ENCODE data around the gene EFR3B.

EFR3B gene

DNA sequence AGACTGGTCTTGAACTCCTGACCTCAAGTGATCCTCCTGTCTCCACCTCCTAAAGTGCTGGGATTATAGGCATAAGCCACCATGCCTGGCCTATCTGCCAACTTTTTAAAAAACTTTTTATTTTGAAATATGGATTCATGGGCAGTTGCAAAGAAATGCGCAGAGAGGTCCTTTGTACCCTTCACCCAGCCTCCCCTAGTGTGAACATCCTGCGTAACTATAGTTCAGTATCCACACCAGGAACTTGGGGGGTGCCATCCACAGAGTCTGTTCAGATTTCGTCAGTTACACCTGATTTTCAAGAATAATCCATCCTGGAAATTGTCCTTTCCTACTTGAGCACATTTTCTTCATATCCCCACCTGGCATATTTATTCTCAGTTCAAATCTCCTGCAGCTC lies 33.0 kb downstream of the EFR3B start:
- peaks cover 21% of the 10 kb centered on the region for H3K4me1 ChIP-seq (ENCODE audit: control insufficient read depth, insufficient read depth, low read length)
- no peaks in the 10 kb centered on the region for H3K9me3 ChIP-seq (ENCODE audit: control insufficient read depth, insufficient read depth, low read depth, low read length)
- no peaks in the 10 kb centered on the region for H3K36me3 ChIP-seq (ENCODE audit: control insufficient read depth in 2 of 2, insufficient read depth in 1 of 2, low read length in 2 of 2)
- H3K4me3 ChIP-seq (ENCODE audit: low read depth, low read length) = no peak overlapping the region
- ChIA-PET POLR2A (no interaction called here), CTCF (no interaction called here)
- TF ChIP-seq ZNF248 (tag by site-specific recombination; IDR thresholded peaks at IDR 0.05) (no peak), ZNF529 (tag by site-specific recombination; IDR thresholded peaks at IDR 0.05; ENCODE audit: insufficient replicate concordance) (peak; percentile 99)
- no peak overlapping the region for H3K27ac ChIP-seq (ENCODE audit: extremely low read depth, low read depth, low read length)

DNA sequence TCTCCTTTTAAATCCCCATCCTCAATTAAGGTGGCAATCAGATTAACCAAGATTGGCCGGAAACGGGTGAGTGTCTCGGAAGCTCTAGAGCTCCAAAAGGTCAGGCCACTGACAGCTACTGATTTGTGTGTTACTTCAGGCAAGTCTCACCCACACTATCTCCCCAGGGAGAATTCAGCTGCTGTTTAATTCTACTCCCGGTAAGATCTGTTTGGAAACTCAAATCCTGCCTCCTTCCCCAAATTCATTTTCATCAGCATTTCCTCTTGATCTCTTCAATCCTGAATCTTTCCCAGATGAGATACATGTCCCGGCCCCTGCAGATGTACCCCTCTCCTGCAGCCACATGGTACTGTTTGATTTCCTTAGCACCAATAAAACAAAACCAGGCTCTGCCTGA lies 34.9 kb downstream of the EFR3B start:
- Histone ChIP-seq H3K4me1 (ENCODE audit: control insufficient read depth, insufficient read depth, low read length) (peaks cover 21% of the 10 kb centered on the region), H3K4me3 (ENCODE audit: low read depth, low read length) (no peak overlapping the region), H3K27ac (ENCODE audit: extremely low read depth, low read depth, low read length) (no peak overlapping the region), H3K36me3 (ENCODE audit: control insufficient read depth in 2 of 2, insufficient read depth in 1 of 2, low read length in 2 of 2) (no peaks in the 10 kb centered on the region), H3K9me3 (ENCODE audit: control insufficient read depth, insufficient read depth, low read depth, low read length) (no peaks in the 10 kb centered on the region)
- ChIA-PET CTCF (interaction anchor here (0.7 to 1.1 kb wide), 4 partner anchors 11 to 101 kb away, joined by 3 to 5 read pairs (median 3); no protein-coding TSS in a partner anchor), POLR2A (interaction anchor here (0.7 kb wide), 1 partner anchor 35 kb away, joined by 3 read pairs; the partner anchor contains the start of gene EFR3B)
- TF ChIP-seq TCF7L2 (IDR thresholded peaks at IDR 0.05; ENCODE audit: borderline replicate concordance, low read depth, low read length) (peak; percentile 55; the same call in 1 of the 2 replicates), SP7 (tag by site-specific recombination; IDR thresholded peaks at IDR 0.05) (peak; percentile 57), WT1 (tag by site-specific recombination; IDR thresholded peaks at IDR 0.05) (0 out of 2 replicates have a peak, but pooled peaks have one; percentile 46), SCRT2 (tag by site-specific recombination; IDR thresholded peaks at IDR 0.05) (no peak), ZNF48 (tag by site-specific recombination; IDR thresholded peaks at IDR 0.05) (no peak), ZBTB20 (tag by site-specific recombination; IDR thresholded peaks at IDR 0.05) (0 out of 2 replicates have a peak, but pooled peaks have one; percentile 18), ZNF341 (tag by site-specific recombination; IDR thresholded peaks at IDR 0.05; ENCODE audit: low read depth) (peak; percentile 62), OSR2 (tag by site-specific recombination; IDR thresholded peaks at IDR 0.05) (peak; percentile 91), TRIM28 (IDR thresholded peaks at IDR 0.05; ENCODE audit: borderline replicate concordance, low read length) (0 out of 2 replicates have a peak, but pooled peaks have one; percentile 44)
- TF ChIP-seq, protein P1, sequence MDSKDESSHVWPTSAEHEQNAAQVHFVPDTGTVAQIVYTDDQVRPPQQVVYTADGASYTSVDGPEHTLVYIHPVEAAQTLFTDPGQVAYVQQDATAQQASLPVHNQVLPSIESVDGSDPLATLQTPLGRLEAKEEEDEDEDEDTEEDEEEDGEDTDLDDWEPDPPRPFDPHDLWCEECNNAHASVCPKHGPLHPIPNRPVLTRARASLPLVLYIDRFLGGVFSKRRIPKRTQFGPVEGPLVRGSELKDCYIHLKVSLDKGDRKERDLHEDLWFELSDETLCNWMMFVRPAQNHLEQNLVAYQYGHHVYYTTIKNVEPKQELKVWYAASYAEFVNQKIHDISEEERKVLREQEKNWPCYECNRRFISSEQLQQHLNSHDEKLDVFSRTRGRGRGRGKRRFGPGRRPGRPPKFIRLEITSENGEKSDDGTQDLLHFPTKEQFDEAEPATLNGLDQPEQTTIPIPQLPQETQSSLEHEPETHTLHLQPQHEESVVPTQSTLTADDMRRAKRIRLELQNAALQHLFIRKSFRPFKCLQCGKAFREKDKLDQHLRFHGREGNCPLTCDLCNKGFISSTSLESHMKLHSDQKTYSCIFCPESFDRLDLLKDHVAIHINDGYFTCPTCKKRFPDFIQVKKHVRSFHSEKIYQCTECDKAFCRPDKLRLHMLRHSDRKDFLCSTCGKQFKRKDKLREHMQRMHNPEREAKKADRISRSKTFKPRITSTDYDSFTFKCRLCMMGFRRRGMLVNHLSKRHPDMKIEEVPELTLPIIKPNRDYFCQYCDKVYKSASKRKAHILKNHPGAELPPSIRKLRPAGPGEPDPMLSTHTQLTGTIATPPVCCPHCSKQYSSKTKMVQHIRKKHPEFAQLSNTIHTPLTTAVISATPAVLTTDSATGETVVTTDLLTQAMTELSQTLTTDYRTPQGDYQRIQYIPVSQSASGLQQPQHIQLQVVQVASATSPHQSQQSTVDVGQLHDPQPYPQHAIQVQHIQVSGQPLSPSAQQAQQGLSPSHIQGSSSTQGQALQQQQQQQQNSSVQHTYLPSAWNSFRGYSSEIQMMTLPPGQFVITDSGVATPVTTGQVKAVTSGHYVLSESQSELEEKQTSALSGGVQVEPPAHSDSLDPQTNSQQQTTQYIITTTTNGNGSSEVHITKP (tag by site-specific recombination; IDR thresholded peaks at IDR 0.05) = peak; percentile 90
- TF ChIP-seq, protein P2, sequence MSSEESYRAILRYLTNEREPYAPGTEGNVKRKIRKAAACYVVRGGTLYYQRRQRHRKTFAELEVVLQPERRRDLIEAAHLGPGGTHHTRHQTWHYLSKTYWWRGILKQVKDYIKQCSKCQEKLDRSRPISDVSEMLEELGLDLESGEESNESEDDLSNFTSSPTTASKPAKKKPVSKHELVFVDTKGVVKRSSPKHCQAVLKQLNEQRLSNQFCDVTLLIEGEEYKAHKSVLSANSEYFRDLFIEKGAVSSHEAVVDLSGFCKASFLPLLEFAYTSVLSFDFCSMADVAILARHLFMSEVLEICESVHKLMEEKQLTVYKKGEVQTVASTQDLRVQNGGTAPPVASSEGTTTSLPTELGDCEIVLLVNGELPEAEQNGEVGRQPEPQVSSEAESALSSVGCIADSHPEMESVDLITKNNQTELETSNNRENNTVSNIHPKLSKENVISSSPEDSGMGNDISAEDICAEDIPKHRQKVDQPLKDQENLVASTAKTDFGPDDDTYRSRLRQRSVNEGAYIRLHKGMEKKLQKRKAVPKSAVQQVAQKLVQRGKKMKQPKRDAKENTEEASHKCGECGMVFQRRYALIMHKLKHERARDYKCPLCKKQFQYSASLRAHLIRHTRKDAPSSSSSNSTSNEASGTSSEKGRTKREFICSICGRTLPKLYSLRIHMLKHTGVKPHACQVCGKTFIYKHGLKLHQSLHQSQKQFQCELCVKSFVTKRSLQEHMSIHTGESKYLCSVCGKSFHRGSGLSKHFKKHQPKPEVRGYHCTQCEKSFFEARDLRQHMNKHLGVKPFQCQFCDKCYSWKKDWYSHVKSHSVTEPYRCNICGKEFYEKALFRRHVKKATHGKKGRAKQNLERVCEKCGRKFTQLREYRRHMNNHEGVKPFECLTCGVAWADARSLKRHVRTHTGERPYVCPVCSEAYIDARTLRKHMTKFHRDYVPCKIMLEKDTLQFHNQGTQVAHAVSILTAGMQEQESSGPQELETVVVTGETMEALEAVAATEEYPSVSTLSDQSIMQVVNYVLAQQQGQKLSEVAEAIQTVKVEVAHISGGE (tag by site-specific recombination; conservative IDR thresholded peaks at IDR 0.05; ENCODE audit: low read depth) = no peak

DNA sequence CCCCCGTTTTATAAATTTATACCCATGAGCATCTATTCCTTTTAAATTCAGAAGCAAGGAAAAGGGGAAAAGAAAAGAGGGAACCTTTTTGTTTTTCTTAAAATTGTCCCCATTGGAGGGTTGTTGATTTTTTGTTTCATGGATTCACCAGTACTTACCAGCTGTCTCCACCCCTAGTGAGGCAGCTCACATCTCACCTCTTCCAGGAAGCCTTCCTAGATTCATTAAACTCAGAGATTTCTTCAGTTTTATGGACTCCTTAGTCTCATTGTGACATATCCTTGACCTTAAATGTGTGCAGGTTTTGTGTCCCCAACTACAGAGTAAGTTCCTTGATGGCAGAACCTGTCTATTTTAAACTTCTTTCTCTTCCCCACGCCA lies 35.9 kb downstream of the EFR3B start:
- TF ChIP-seq ZNF140 (tag by site-specific recombination; IDR thresholded peaks at IDR 0.05) (no peak), SP7 (tag by site-specific recombination; IDR thresholded peaks at IDR 0.05) (no peak), ZNF138 (tag by site-specific recombination; IDR thresholded peaks at IDR 0.05; ENCODE audit: borderline replicate concordance) (no peak), ZNF843 (tag by site-specific recombination; IDR thresholded peaks at IDR 0.05) (no peak), TRIM28 (IDR thresholded peaks at IDR 0.05; ENCODE audit: borderline replicate concordance, low read length) (no peak), ZEB2 (tag by site-specific recombination; IDR thresholded peaks at IDR 0.05) (no peak)
- ChIA-PET POLR2A (interaction anchor here (1.0 to 1.8 kb wide), 4 partner anchors 14 to 68 kb away, joined by 3 to 12 read pairs (median 4); partner anchors contain the start of gene EFR3B), CTCF (interaction anchor here (1.8 kb wide), 1 partner anchor 102 kb away, joined by 9 read pairs; no protein-coding TSS in a partner anchor)
- Histone ChIP-seq H3K4me3 (ENCODE audit: low read depth, low read length) (no peak overlapping the region), H3K9me3 (ENCODE audit: control insufficient read depth, insufficient read depth, low read depth, low read length) (no peaks in the 10 kb centered on the region), H3K27ac (ENCODE audit: extremely low read depth, low read depth, low read length) (no peak overlapping the region; the same call in 1 of the 2 replicates), H3K4me1 (ENCODE audit: control insufficient read depth, insufficient read depth, low read length) (peaks cover 21% of the 10 kb centered on the region), H3K36me3 (ENCODE audit: control insufficient read depth in 2 of 2, insufficient read depth in 1 of 2, low read length in 2 of 2) (no peaks in the 10 kb centered on the region)
